GM21360 (cell line): ENCODE data around the gene SPECC1L.
"Not testable (repeated sequence)": the region's sequence is repeated elsewhere in the genome, so short reads cannot be mapped to it uniquely, and the experiment has no call there.

Experiments used
- ATAC-seq: cut with Tn5 transposase; IDR thresholded peaks from one replicate; pipeline ENCODE4 v1.9.1; 2021; ENCODE audit warnings: mild to moderate bottlenecking, moderate library complexity; ENCODE audit not compliant: unreplicated experiment

SPECC1L gene

DNA sequence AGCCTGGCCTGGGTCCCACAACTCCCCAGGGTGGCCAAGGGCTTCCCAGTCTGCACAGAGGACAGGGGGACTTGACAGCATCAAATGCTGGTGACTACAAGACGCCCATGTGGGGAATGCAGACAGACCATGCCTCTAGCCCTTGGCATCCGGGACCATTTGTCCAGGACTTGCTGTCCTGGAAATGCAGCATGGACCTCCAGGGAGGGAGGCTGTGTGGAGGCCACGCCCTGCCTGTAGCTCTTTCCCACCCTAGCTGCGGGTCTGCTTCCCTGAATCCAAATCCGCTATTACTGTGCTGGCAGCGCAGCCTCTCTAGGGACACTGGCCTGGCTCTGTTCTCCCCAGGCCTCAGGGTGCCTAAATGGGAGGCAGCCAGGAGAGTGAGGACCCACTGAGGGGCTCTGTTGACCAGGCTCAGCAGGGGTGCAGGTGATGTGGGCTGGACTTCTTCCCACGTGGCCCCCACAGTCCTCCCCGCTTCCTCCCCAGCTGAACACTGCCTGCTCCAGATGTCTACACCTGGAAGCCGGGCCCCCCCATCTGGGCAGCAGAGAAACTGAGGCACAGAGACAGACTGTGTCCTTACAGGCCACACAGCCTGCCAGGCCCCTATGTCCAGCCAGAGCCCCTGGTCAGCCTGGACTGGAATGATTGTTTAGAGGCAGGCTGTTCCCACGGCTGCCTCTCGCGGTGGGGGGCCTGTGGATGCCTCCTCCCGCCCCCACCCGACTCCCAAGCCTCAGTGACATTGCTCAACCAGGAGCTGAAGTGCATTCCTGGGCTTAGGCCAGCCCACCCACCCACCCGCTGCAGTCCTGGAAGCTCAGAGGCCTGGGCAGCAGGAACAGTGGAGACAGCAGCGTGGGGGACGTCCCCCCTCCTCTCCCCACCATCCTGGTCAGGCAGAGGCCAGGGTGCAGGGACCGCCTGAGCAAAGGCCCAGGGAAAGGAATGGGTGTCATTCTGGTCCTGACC lies 24.8 kb upstream of the SPECC1L start:
- not testable (repeated sequence) for ATAC-seq

- no peak for ATAC-seq
These were observed 23.6 kb upstream of the SPECC1L start for GRCh38 chr22:24247011-24247507.

GRCh38 chr22:24247564-24248344 lies 22.9 kb upstream of the SPECC1L start:
- ATAC-seq = no peak

GRCh38 chr22:24248611-24249010 lies 22.0 kb upstream of the SPECC1L start:
- not testable (repeated sequence) for ATAC-seq

DNA sequence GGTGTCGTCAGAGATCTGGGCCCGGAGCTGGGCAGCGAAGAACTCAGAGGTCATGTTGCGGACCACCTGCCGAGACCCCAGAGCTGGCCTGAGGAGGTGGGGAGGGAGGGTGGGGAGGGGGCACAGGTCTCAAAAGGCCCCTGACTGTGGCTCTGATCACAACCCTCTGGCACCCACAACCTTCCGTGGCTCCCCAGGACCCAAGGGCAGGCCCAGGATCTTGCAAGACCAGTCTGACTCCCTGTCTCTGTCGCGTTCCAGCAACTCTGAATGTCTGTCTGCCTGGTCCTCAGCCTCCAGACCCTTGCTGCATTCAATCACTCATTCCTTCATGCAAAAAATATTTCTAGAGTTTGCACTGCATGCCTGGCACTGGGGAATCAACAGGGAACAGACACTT lies 21.2 kb upstream of the SPECC1L start:
- not testable (repeated sequence) for ATAC-seq

- ATAC-seq = not testable (repeated sequence)
These were observed 19.3 kb upstream of the SPECC1L start for GRCh38 chr22:24251286-24251685.

GRCh38 chr22:24253126-24253525 lies 17.5 kb upstream of the SPECC1L start:
- ATAC-seq = not testable (repeated sequence)

DNA sequence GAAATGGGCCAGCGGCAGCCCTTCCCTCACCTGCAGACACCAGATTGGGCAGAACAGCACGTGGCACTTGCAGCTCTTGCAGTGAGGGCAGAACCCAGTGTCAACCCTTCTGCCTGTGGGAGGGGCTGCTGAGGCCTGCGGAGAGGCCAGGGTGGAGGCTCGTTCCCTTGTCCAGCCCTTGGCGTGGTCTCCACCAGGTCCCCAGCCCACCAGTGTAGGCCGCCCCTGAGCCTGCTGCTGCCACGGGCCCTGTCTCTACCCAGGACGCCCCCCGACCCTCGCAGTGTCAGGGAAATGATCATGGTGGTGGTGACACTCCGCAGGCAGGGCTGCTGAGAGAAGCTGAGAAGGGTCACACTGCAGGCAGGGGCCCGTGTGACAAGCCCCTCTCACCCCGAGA lies 14.5 kb upstream of the SPECC1L start:
- ATAC-seq = not testable (repeated sequence)

- not testable (repeated sequence) for ATAC-seq
These were observed 13.9 kb upstream of the SPECC1L start for GRCh38 chr22:24256736-24257135.

DNA sequence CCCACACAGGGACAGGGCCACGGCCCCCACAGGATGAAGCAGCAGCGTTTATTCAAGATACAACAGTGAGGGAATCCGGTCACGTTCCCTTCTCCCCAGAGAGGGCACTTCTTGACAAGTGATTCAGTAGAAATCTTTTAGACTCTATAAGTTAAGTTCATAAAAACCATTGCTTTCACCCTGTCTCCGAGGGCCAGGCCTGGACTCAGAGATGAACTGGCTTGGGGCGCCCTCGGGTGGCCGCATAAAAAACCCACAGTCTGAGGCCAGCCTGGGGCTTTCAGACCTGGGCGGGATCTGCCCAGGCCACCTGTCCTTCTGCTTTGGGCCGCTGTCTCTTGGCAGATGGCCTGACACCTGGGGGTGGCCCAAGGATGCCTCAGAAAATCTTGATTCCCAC lies 11.2 kb upstream of the SPECC1L start:
- not testable (repeated sequence) for ATAC-seq

DNA sequence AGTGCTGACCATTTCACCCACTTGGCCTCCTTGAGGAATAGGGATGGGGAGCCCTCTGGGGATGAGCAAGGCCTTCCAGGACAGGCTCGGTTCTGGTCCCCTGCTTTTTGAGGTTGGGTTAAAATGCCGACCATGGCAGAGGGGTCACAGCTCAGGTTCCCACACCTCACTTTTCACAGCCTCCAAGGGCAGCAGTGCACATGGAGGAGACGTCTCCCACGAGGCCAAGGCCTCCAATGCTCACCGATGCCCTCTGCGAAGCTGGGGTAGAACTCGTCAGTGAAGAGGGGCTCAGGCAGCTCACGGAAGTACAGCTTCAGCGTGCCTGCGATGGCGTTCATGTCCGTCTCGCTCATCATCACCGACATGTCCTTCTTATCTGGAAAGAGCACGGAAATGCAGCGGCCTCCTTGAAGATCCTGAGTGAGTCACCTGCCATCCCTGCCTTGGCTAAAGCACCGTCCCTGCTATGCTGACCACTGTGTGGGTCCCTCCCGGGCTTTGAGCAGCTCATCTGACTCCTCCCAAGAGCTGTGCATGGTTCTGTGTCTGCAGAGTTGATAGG lies 8.4 kb upstream of the SPECC1L start:
- ATAC-seq = not testable (repeated sequence)

DNA sequence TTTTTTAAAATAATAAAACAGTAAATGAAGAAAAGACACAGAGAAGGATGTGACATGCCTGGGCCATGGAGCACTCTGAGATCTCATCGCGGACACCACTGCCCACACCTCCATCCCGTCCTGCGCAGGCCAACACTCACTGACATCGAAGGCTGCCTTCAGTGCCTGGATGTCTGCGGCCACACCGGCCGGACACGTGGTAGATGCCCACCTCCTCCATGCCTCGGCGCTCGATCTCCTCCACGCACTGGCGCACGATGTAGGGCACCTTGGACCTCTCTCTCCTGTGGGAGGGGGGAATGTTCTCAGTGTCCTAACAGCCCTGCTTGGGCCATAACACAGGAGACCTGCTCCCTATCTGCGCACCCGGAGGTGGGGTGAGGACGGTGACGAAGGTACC lies 7.2 kb upstream of the SPECC1L start:
- not testable (repeated sequence) for ATAC-seq

GRCh38 chr22:24264329-24264896 lies 6.2 kb upstream of the SPECC1L start:
- ATAC-seq = not testable (repeated sequence)

GRCh38 chr22:24265734-24266133 lies 4.9 kb upstream of the SPECC1L start:
- no peak for ATAC-seq

DNA sequence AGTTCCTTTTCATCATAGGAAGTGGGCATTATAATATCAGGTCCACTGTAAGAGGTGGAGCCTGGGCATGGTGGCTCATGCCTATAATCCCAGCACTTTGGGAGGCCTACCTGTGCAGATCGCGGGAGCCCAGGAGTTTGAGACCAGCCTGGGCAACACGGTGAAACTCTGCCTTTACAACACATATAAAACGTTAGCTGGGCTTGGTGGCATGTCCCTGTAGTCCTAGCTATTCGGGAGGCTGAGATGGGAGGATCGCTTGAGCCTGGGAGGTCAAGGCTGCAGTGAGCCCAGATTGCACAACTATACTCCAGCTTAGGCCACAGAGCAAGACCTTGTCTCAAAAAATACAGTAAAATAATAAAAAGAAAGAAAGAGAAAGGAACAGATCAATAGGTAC lies 4.1 kb upstream of the SPECC1L start:
- ATAC-seq = not testable (repeated sequence)

- ATAC-seq = no peak
These were observed 789 bp downstream of the SPECC1L start for GRCh38 chr22:24271386-24271854.

DNA sequence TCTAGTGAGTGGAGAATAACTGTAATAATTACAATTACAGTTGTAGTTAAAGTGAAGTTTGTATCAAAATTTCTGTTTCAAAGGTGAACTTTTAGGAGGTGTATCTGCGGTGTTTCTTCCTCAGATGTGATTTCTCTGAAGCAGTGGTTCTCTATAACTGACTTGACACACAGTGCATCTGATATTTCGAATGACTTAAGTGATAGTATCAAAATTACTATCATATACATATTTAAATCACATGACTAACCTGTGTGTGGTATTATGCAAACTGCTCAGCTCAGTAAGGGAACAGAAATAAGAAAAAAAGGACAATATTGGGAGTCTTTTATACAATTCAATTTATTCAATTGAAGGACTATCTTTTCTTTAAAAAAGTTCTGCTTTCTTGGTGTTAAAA lies 2.4 kb downstream of the SPECC1L start:
- not testable (repeated sequence) for ATAC-seq

DNA sequence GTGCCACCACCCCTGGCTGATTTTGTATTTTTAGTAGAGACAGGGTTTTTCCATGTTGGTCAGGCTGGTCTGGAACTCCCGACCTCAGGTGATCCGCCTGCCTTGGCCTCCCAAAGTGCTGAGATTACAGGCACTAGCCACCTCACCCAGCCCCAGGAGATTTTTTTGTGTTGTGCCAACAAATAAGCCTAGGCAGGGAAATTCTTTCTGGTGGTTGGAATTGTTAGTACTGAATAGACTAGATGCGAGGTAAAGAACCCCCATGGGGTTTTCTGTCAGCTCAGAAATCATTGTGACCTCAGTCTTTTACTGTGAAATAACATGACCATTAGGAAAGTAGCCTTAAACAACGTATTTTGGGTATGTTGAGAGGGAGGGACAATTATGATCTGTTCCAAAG lies 3.3 kb downstream of the SPECC1L start:
- ATAC-seq = not testable (repeated sequence)

GRCh38 chr22:24274696-24275405 lies 4.2 kb downstream of the SPECC1L start:
- not testable (repeated sequence) for ATAC-seq

DNA sequence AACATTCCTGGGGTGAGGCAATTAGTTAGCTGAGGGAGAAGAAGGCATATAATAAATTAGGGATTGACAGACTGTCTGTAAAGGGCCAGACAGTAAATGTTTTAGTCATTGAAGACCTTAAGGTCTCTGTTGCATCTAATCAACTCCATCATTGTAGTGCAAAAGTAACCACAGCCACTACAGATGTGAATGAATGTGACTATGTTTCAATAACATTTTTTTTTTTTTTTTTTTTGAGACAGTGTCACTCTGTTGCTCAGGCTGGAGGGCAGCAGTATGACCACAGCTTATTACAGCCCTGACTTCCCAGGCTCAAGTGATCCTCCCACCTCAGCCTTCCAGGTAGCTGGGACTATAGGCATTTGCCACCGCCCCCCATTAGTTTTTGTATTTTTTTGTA lies 9.7 kb downstream of the SPECC1L start:
- not testable (repeated sequence) for ATAC-seq
